Lower lobe of right lung (tissue), 2 donors: Measurements from ENCODE around the gene LAD1. TPM values are rescaled to one million over a fixed set of nuclear protein-coding genes. Genes with fewer than 3 reads are reported as not detected.
A peak's percentile ranks its signal among the peaks of the same experiment; 100 is the strongest.

Experiments used
- ATAC-seq, 2 donors: fragments of 200-7000 bp; cut with Tn5 transposase; one replicate each; pipeline ENCODE4 v1.9.1; 2020 to 2022; ENCODE audit warnings: mild to moderate bottlenecking in 2 of 2, moderate library complexity in 2 of 2
- DNase-seq: peaks from one replicate; pipeline ENCODE4 v3.0.0-alpha.2; 2020
- H3K27ac ChIP-seq: fragments of 200-600 bp; one replicate; pipeline ENCODE4 v1.8.0; 2022
- H3K27me3 ChIP-seq: fragments of 200-600 bp; one replicate; pipeline ENCODE4 v1.8.0; 2022; ENCODE audit warnings: low read depth
- H3K36me3 ChIP-seq: fragments of 200-600 bp; one replicate; pipeline ENCODE4 v1.8.0; 2022; ENCODE audit warnings: mild to moderate bottlenecking
- H3K4me1 ChIP-seq: fragments of 200-600 bp; one replicate; pipeline ENCODE4 v1.8.0; 2022
- H3K4me3 ChIP-seq: fragments of 200-600 bp; one replicate; pipeline ENCODE4 v1.8.0; 2022; ENCODE audit warnings: mild to moderate bottlenecking
- H3K9me3 ChIP-seq: fragments of 200-600 bp; one replicate; pipeline ENCODE4 v1.8.0; 2022
- CTCF ChIP-seq: fragments of 200-600 bp; IDR thresholded peaks from one replicate; pipeline ENCODE4 v1.8.0; 2022; ENCODE audit warnings: antibody characterized with exemption, mild to moderate bottlenecking
- intact Hi-C: fragments of 100-400 bp; cut with DNase I; formaldehyde crosslinking; loops from one replicate; pipeline ENCODE4 v1.11.0; 2022
- total RNA-seq: library from RNA; stranded (reverse); fragmentation: NEBNext Ultra II Directional; extraction: Animal tissue kit (Norgen Biotek cat#: 25700); gene quantifications from one replicate; pipeline ENCODE4 v1.2.1, GENCODE V29; 2021
- donor health status: DM: no; HTN: yes; CAD: no; lungs with severe emphysema.

Gene LAD1
- total RNA-seq, 1 donor from 2014 or later = 35.3 TPM

- no peak overlapping the region for H3K27ac ChIP-seq
- TF ChIP-seq CTCF = no peak
- no peaks in the 10 kb centered on the region for H3K27me3 ChIP-seq
- H3K4me1 ChIP-seq = no peaks in the 10 kb centered on the region
- ATAC-seq = no peak
- H3K4me3 ChIP-seq = no peak overlapping the region
- no peak for DNase-seq
- intact Hi-C loops = no loop called here
- no peaks in the 10 kb centered on the region for H3K36me3 ChIP-seq
- H3K9me3 ChIP-seq = no peaks in the 10 kb centered on the region
These were observed 30.8 kb upstream of the LAD1 start for GRCh38 chr1:201429736-201430501.

- intact Hi-C loops = no loop called here
- Histone ChIP-seq H3K27ac (no peak overlapping the region), H3K4me1 (no peaks in the 10 kb centered on the region), H3K9me3 (no peaks in the 10 kb centered on the region), H3K27me3 (no peaks in the 10 kb centered on the region), H3K4me3 (no peak overlapping the region), H3K36me3 (no peaks in the 10 kb centered on the region)
- TF ChIP-seq CTCF = no peak
- peak in 1 of 2 donors; percentile 11 for ATAC-seq
- DNase-seq = no peak
These were observed 28.8 kb upstream of the LAD1 start for GRCh38 chr1:201427963-201428362.

- ATAC-seq = no peak
- H3K27ac ChIP-seq = no peak overlapping the region
- DNase-seq = no peak
- H3K36me3 ChIP-seq = no peaks in the 10 kb centered on the region
- H3K4me3 ChIP-seq = no peak overlapping the region
- intact Hi-C loops = no loop called here
- no peaks in the 10 kb centered on the region for H3K4me1 ChIP-seq
- H3K27me3 ChIP-seq = no peaks in the 10 kb centered on the region
- H3K9me3 ChIP-seq = no peaks in the 10 kb centered on the region
- TF ChIP-seq CTCF = no peak
These were observed 27.6 kb upstream of the LAD1 start for GRCh38 chr1:201426479-201427310.

GRCh38 chr1:201424146-201424545, 25.0 kb upstream of the LAD1 start:
- DNase-seq = no peak
- Histone ChIP-seq H3K36me3 (no peaks in the 10 kb centered on the region), H3K4me1 (no peaks in the 10 kb centered on the region), H3K27me3 (no peaks in the 10 kb centered on the region), H3K4me3 (no peak overlapping the region), H3K9me3 (no peaks in the 10 kb centered on the region), H3K27ac (no peak overlapping the region)
- no peak for TF ChIP-seq CTCF
- ATAC-seq = no peak
- intact Hi-C loops = no loop called here

GRCh38 chr1:201423655-201424054, 24.5 kb upstream of the LAD1 start:
- H3K4me3 ChIP-seq = no peak overlapping the region
- no peak overlapping the region for H3K27ac ChIP-seq
- H3K27me3 ChIP-seq = no peaks in the 10 kb centered on the region
- TF ChIP-seq CTCF = no peak
- no peaks in the 10 kb centered on the region for H3K36me3 ChIP-seq
- H3K9me3 ChIP-seq = no peaks in the 10 kb centered on the region
- DNase-seq = no peak
- intact Hi-C loops = no loop called here
- no peak for ATAC-seq
- H3K4me1 ChIP-seq = no peaks in the 10 kb centered on the region
